Measurements from ENCODE around the gene SPESP1. TPM values are rescaled to one million over a fixed set of nuclear protein-coding genes. Genes with fewer than 3 reads are reported as not detected.

The SPESP1 gene
- total and polyA plus RNA-seq, 2 donors (not counting 1 experiment from before 2014, with no cell fraction given) = 0.13 to 1.1 TPM

- Histone ChIP-seq H3K9me3 (ENCODE audit: control extremely low read depth in 1 of 3, control insufficient read depth in 2 of 3, insufficient read depth in 1 of 3, low read length in 2 of 3) (peaks cover 0 to 1% (median 0%) of the 10 kb centered on the region in 3 donors), H3K79me2 (ENCODE audit: control insufficient read depth, insufficient read depth, low read length) (no peaks in the 10 kb centered on the region), H2AFZ (ENCODE audit: insufficient read depth, low read depth, low read length, poor library complexity, severe bottlenecking) (no peak overlapping the region), H3K36me3 (replicated peaks in 1 of 2; ENCODE audit: control extremely low read depth in 1 of 2, control insufficient read depth in 1 of 2, extremely low read depth in 1 of 2, insufficient read depth in 2 of 2, low read length in 1 of 2) (no peaks in the 10 kb centered on the region), H3K4me3 (ENCODE audit: control extremely low read depth in 1 of 5, extremely low read depth in 1 of 5, insufficient read depth in 1 of 5, low read depth in 2 of 5, low read length in 4 of 5) (no peak overlapping the region), H3K9ac (ENCODE audit: low read length) (no peak overlapping the region), H3K4me1 (ENCODE audit: control insufficient read depth in 2 of 2, insufficient read depth in 2 of 2, low read length in 2 of 2) (no peaks in the 10 kb centered on the region), H4K20me1 (ENCODE audit: control insufficient read depth, insufficient read depth, low read length, poor library complexity, severe bottlenecking) (no peaks in the 10 kb centered on the region), H3K27me3 (replicated peaks in 1 of 4; ENCODE audit: control extremely low read depth in 1 of 4, control insufficient read depth in 3 of 4, insufficient read depth in 4 of 4, low read length in 3 of 4) (peaks cover 0 to 10% (median 4%) of the 10 kb centered on the region in 4 experiments), H3K4me2 (replicated peaks; ENCODE audit: low read depth, low read length, poor library complexity, severe bottlenecking) (no peak overlapping the region), H3K27ac (ENCODE audit: low read length in 2 of 2) (no peak overlapping the region)
- H3K27ac Mint-ChIP-seq = no peak overlapping the region
- intact Hi-C loops (cut with micrococcal nuclease) = no loop called here
- ChIA-PET POLR2A (no interaction called here), CTCF (no interaction called here)
- H3K9me3 Mint-ChIP-seq (ENCODE audit: insufficient read depth) = peaks cover 8% of the 10 kb centered on the region
- 63% methylated on average over 2 of the region's 3 CpGs for WGBS (ENCODE audit: insufficient coverage)
- H3K4me1 Mint-ChIP-seq = peaks cover 5% of the 10 kb centered on the region
- no peak overlapping the region for H3K4me3 Mint-ChIP-seq
- ATAC-seq (ENCODE audit: low read depth) (no peak), DNase-seq (no peak)
- H3K27me3 Mint-ChIP-seq = peaks cover 13% of the 10 kb centered on the region
- TF ChIP-seq EZH2 (IDR thresholded peaks at IDR 0.05; ENCODE audit: borderline replicate concordance, insufficient read depth, low read depth, low read length, poor library complexity, severe bottlenecking) (no peak), CTCF (IDR thresholded peaks at IDR 0.05) (no peak)
Measured at GRCh38 chr15:68957696-68958095, 27.4 kb downstream of the SPESP1 start.

DNA sequence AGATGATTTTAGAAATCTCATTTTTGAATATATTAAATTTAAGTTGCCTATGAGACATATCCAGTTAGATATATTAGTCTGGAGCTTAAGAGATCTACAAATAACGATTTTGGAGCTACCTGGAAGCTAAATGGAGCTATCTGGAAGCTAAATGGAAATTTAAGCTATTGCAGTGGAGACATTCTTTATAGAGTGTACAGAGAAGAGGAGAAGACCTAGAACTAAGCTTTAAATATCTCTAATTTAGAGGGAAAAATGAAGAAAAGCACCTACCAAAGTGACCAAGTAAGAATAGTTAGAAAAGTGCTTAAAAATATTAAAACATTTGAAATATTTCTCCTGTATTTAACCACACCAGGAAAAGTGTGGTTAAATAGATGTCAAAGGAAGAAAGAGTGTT, 28.3 kb downstream of the SPESP1 start:
- H3K4me2 ChIP-seq (replicated peaks; ENCODE audit: low read depth, low read length, poor library complexity, severe bottlenecking) = no peak overlapping the region
- TF ChIP-seq CTCF (IDR thresholded peaks at IDR 0.05) = no peak
- no peak for TF ChIP-seq EZH2 (IDR thresholded peaks at IDR 0.05; ENCODE audit: borderline replicate concordance, insufficient read depth, low read depth, low read length, poor library complexity, severe bottlenecking)
- peaks cover 16% of the 10 kb centered on the region for H3K27me3 Mint-ChIP-seq
- peaks cover 8% of the 10 kb centered on the region for H3K9me3 Mint-ChIP-seq (ENCODE audit: insufficient read depth)
- POLR2A ChIA-PET = no interaction called here
- no CpG with 5 or more reads among the region's 1 CpG for WGBS (ENCODE audit: insufficient coverage)
- H3K9ac ChIP-seq (ENCODE audit: low read length) = no peak overlapping the region
- no peaks in the 10 kb centered on the region for H4K20me1 ChIP-seq (ENCODE audit: control insufficient read depth, insufficient read depth, low read length, poor library complexity, severe bottlenecking)
- H3K4me1 Mint-ChIP-seq = peaks cover 5% of the 10 kb centered on the region
- CTCF ChIA-PET = no interaction called here
- ATAC-seq (ENCODE audit: low read depth) (no peak), DNase-seq (no peak)
- H3K36me3 ChIP-seq (replicated peaks in 1 of 2; ENCODE audit: control extremely low read depth in 1 of 2, control insufficient read depth in 1 of 2, extremely low read depth in 1 of 2, insufficient read depth in 2 of 2, low read length in 1 of 2) = no peaks in the 10 kb centered on the region
- H3K4me3 ChIP-seq (ENCODE audit: control extremely low read depth in 1 of 5, extremely low read depth in 1 of 5, insufficient read depth in 1 of 5, low read depth in 2 of 5, low read length in 4 of 5) = no peak overlapping the region
- H2AFZ ChIP-seq (ENCODE audit: insufficient read depth, low read depth, low read length, poor library complexity, severe bottlenecking) = no peak overlapping the region
- peaks cover 0 to 10% (median 4%) of the 10 kb centered on the region in 4 experiments for H3K27me3 ChIP-seq (replicated peaks in 1 of 4; ENCODE audit: control extremely low read depth in 1 of 4, control insufficient read depth in 3 of 4, insufficient read depth in 4 of 4, low read length in 3 of 4)
- no peaks in the 10 kb centered on the region for H3K4me1 ChIP-seq (ENCODE audit: control insufficient read depth in 2 of 2, insufficient read depth in 2 of 2, low read length in 2 of 2)
- no peak overlapping the region for H3K27ac Mint-ChIP-seq
- H3K9me3 ChIP-seq (ENCODE audit: control extremely low read depth in 1 of 3, control insufficient read depth in 2 of 3, insufficient read depth in 1 of 3, low read length in 2 of 3) = peaks cover 0 to 1% (median 0%) of the 10 kb centered on the region in 3 donors
- H3K4me3 Mint-ChIP-seq = no peak overlapping the region
- H3K79me2 ChIP-seq (ENCODE audit: control insufficient read depth, insufficient read depth, low read length) = no peaks in the 10 kb centered on the region
- intact Hi-C loops (cut with micrococcal nuclease) = no loop called here
- no peak overlapping the region for H3K27ac ChIP-seq (ENCODE audit: low read length in 2 of 2)

Data from B cell (primary cell).